HG03342 (cell line): ENCODE results near the gene SAMD4A.

Experiments used
- ATAC-seq: cut with Tn5 transposase; IDR thresholded peaks from one replicate; pipeline ENCODE4 v1.9.1; 2021; ENCODE audit warnings: mild to moderate bottlenecking, moderate library complexity; ENCODE audit not compliant: unreplicated experiment

Gene SAMD4A

GRCh38 chr14:54773171-54774006, 206.5 kb downstream of the SAMD4A start:
- peak; percentile 63 for ATAC-seq

- no peak for ATAC-seq
These were observed 207.9 kb downstream of the SAMD4A start for GRCh38 chr14:54774824-54775223.

- no peak for ATAC-seq
These were observed 208.7 kb downstream of the SAMD4A start for GRCh38 chr14:54775486-54776140.

- peak; percentile 36 for ATAC-seq
These were observed 209.6 kb downstream of the SAMD4A start for GRCh38 chr14:54776361-54777001.

GRCh38 chr14:54777395-54777794, 210.5 kb downstream of the SAMD4A start:
- no peak for ATAC-seq

- no peak for ATAC-seq
These were observed 211.9 kb downstream of the SAMD4A start for GRCh38 chr14:54778618-54779345.

GRCh38 chr14:54781080-54781479, 214.2 kb downstream of the SAMD4A start:
- ATAC-seq = no peak

GRCh38 chr14:54781961-54782750, 215.2 kb downstream of the SAMD4A start:
- no peak for ATAC-seq

- ATAC-seq = peak; percentile 90
These were observed 216.1 kb downstream of the SAMD4A start for GRCh38 chr14:54782751-54783659.

- ATAC-seq = no peak
These were observed 216.7 kb downstream of the SAMD4A start for GRCh38 chr14:54783660-54784015.

GRCh38 chr14:54784060-54784459, 217.1 kb downstream of the SAMD4A start:
- no peak for ATAC-seq

GRCh38 chr14:54784657-54785056, 217.7 kb downstream of the SAMD4A start:
- no peak for ATAC-seq

GRCh38 chr14:54785136-54785777, 218.3 kb downstream of the SAMD4A start:
- ATAC-seq = no peak

GRCh38 chr14:54785778-54786770, 219.1 kb downstream of the SAMD4A start:
- ATAC-seq = no peak

GRCh38 chr14:54786838-54787237, 219.9 kb downstream of the SAMD4A start:
- ATAC-seq = no peak

- no peak for ATAC-seq
These were observed 220.3 kb downstream of the SAMD4A start for GRCh38 chr14:54787261-54787660.

GRCh38 chr14:54788701-54789100, 221.8 kb downstream of the SAMD4A start:
- ATAC-seq = no peak

- ATAC-seq = no peak
These were observed 222.2 kb downstream of the SAMD4A start for GRCh38 chr14:54789166-54789565.
